ENCODE measurements around the gene MX2.
"Not testable (repeated sequence)": the region's sequence is repeated elsewhere in the genome, so short reads cannot be mapped to it uniquely, and the experiment has no call there.

The MX2 gene

DNA sequence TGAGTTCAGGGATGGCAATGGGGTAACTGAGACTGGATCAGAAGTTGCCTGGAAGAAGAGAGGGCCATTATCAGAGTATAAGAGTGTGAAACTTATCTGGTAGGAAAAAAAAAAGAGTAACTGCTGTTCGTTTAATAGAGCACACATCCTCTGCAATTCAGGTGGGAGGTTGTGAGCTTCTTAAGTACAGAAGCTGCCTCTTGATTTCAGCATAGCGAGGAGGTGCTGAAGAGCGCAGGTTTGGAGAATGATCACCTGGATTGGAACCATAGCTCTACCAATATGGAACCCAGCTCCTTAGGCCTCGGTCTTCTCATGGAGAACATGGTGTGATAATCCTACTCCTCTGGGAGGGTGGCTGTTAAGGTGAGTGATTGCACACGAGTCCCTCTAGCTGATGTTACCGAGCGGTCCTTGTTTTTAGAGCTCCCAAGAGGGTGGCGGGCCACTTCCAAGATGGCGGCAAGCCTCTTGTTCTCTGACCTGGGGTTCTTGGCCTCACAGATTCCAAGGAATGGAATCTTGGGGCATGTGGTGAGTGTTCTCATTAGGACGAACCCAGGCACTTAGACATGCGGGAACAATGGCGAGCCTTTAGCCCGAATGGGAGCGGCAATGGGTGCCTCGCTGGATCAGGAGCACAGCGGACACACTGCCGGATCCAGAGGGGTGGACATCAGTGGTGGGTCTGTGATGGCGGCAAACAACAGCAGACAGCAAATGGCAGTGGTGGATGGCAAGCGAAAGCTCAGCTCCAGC lies 60.9 kb downstream of the MX2 start:
- no peaks in the 10 kb centered on the region for H3K9me3 Mint-ChIP-seq
- H3K27ac Mint-ChIP-seq = no peak overlapping the region
- DNase-seq (no peak), ATAC-seq (no peak)
- peaks cover 47% of the 10 kb centered on the region for H3K4me1 Mint-ChIP-seq
- H3K27me3 Mint-ChIP-seq = no peaks in the 10 kb centered on the region
- no peak overlapping the region for H3K4me3 Mint-ChIP-seq
- H3K36me3 Mint-ChIP-seq (ENCODE audit: low read depth) = peaks cover 3% of the 10 kb centered on the region

DNA sequence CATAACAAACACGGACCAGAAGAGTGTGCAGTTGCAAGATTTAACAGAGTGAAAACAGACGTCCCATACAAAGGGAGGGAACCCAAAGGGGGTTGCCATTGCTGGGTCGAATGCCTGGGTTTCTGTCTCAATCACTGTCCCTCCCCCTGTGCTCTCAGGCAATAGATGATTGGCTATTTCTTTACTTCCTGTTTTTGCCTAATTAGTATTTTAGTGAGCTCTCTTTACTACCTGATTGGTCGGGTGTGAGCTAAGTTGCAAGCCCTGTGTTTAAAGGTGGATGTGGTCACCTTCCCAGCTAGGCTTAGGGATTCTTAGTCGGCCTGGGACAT lies 61.4 kb downstream of the MX2 start:
- not testable (repeated sequence) for DNase-seq; H3K9me3 Mint-ChIP-seq; ATAC-seq; H3K27ac Mint-ChIP-seq; H3K27me3 Mint-ChIP-seq; H3K36me3 Mint-ChIP-seq (ENCODE audit: low read depth); H3K4me3 Mint-ChIP-seq
- peaks cover 52% of the 10 kb centered on the region for H3K4me1 Mint-ChIP-seq

DNA sequence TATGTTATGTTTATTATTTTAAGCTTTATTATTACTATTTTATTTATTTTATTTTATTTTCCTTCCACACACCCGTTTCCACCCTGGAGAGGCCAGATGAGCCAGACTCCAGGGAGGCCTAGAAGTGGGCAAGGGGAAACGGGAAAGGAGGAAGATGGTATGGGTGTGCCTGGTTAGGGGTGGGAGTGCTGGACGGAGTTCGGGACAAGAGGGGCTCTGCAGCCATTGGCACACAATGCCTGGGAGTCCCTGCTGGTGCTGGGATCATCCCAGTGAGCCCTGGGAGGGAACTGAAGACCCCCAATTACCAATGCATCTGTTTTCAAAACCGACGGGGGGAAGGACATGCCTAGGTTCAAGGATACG lies 63.7 kb downstream of the MX2 start:
- Mint-ChIP-seq H3K27me3 (no peaks in the 10 kb centered on the region), H3K27ac (peak overlapping the region; percentile 87), H3K9me3 (no peaks in the 10 kb centered on the region), H3K4me3 (peak overlapping the region; percentile 86), H3K4me1 (peaks cover 53% of the 10 kb centered on the region), H3K36me3 (ENCODE audit: low read depth) (peaks cover 8% of the 10 kb centered on the region)
- ATAC-seq (no peak), DNase-seq (no peak)

GRCh38 chr21:41425954-41426675 lies 64.3 kb downstream of the MX2 start, which contains the start of gene MX1:
Gene MX1, plus strand, starts transcription at chr21:41426239. Its CDS starts 5,832 bp downstream, at chr21:41432071.
- H3K36me3 Mint-ChIP-seq (ENCODE audit: low read depth) = peaks cover 9% of the 10 kb centered on the region
- H3K27ac Mint-ChIP-seq = peak within 1 kb of the TSS; percentile 87
- no peaks in the 10 kb centered on the region for H3K27me3 Mint-ChIP-seq
- ATAC-seq (peak; percentile 93), DNase-seq (peak; percentile 82)
- peaks cover 51% of the 10 kb centered on the region for H3K4me1 Mint-ChIP-seq
- H3K4me3 Mint-ChIP-seq = peak within 1 kb of the TSS; percentile 86
- H3K9me3 Mint-ChIP-seq = no peaks in the 10 kb centered on the region

GRCh38 chr21:41426676-41427404 lies 65.0 kb downstream of the MX2 start:
- peak overlapping the region; percentile 49 for H3K27ac Mint-ChIP-seq
- H3K27me3 Mint-ChIP-seq = no peaks in the 10 kb centered on the region
- H3K4me1 Mint-ChIP-seq = peaks cover 48% of the 10 kb centered on the region
- peaks cover 12% of the 10 kb centered on the region for H3K36me3 Mint-ChIP-seq (ENCODE audit: low read depth)
- ATAC-seq = no peak
- peak overlapping the region; percentile 86 for H3K4me3 Mint-ChIP-seq
- DNase-seq = peak; percentile 36
- no peaks in the 10 kb centered on the region for H3K9me3 Mint-ChIP-seq

DNA sequence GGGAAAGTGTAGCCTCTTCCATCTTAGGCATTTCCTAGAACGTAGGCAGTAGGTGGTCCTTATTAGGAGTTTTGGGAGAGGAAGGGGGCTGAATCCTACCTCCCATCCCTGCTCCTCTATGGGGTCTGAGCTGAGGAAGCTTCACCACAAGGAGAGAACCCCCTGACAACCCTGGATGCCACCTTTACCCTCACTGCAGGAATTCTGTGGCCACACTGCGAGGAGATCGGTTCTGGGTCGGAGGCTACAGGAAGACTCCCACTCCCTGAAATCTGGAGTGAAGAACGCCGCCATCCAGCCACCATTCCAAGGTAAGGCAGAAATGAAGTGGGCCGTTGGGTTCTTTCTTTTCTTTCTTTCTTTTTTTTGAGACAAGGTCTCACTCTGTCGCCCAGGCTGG lies 65.7 kb downstream of the MX2 start:
- H3K36me3 Mint-ChIP-seq (ENCODE audit: low read depth) = peaks cover 20% of the 10 kb centered on the region

GRCh38 chr21:41428311-41428710 lies 66.5 kb downstream of the MX2 start:
- Mint-ChIP-seq H3K4me1 (peaks cover 47% of the 10 kb centered on the region), H3K4me3 (peak overlapping the region; percentile 86), H3K27ac (no peak overlapping the region), H3K9me3 (no peaks in the 10 kb centered on the region), H3K36me3 (ENCODE audit: low read depth) (peaks cover 26% of the 10 kb centered on the region), H3K27me3 (no peaks in the 10 kb centered on the region)
- ATAC-seq (no peak), DNase-seq (no peak)

More for the DNA sequence above, 65.7 kb downstream of the MX2 start:
- H3K27me3 Mint-ChIP-seq = no peaks in the 10 kb centered on the region
- peaks cover 49% of the 10 kb centered on the region for H3K4me1 Mint-ChIP-seq
- ATAC-seq (no peak), DNase-seq (no peak)
- H3K9me3 Mint-ChIP-seq = no peaks in the 10 kb centered on the region
- H3K4me3 Mint-ChIP-seq = peak overlapping the region; percentile 86
- H3K27ac Mint-ChIP-seq = peak overlapping the region; percentile 49

DNA sequence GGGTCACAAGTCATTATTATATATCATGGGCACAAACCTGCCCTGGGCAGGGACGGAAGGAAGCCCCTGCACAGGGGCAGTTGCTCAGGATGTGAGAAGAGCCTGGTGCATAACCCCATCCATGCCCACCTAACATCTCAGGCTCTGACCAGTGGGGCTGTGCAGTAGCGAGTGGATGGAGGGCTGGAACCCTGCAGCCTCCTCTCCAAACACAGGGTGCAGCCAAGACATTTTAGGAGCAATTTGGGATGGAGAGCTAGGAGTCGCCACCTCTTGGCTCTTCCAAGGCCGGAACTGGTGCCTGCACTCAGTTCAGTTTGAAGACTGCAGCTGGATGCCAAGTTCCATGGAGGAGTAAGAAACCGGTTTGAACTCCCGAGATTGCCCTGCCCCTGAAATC lies 67.0 kb downstream of the MX2 start:
- no peak for DNase-seq
- no peak for ATAC-seq
- Mint-ChIP-seq H3K4me1 (peaks cover 41% of the 10 kb centered on the region), H3K9me3 (no peaks in the 10 kb centered on the region), H3K27ac (no peak overlapping the region), H3K4me3 (no peak overlapping the region), H3K27me3 (no peaks in the 10 kb centered on the region), H3K36me3 (ENCODE audit: low read depth) (peaks cover 31% of the 10 kb centered on the region)

DNA sequence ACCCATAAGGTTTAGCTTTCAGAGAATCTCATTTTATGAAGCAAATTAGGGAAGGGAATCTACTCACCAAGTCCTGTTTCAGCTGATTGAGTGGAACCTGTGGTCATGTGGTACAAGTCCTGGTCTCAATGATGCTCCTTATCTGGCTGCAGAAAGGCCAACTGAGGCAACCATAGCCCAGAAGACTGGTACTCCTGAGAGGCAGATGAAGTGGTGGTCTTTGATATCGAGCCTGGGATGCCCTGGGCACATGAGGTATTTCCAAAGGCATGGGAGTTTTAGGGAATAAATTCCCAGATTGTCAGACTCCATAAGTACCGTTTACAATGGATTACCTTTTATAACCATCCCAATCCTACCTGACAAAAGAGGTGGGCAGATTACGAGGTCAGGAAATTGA lies 67.5 kb downstream of the MX2 start:
- Mint-ChIP-seq H3K27ac (no peak overlapping the region), H3K27me3 (no peaks in the 10 kb centered on the region), H3K9me3 (peaks cover 2% of the 10 kb centered on the region), H3K36me3 (ENCODE audit: low read depth) (peaks cover 36% of the 10 kb centered on the region), H3K4me3 (no peak overlapping the region), H3K4me1 (peaks cover 41% of the 10 kb centered on the region)
- no peak for DNase-seq
- ATAC-seq = no peak

DNA sequence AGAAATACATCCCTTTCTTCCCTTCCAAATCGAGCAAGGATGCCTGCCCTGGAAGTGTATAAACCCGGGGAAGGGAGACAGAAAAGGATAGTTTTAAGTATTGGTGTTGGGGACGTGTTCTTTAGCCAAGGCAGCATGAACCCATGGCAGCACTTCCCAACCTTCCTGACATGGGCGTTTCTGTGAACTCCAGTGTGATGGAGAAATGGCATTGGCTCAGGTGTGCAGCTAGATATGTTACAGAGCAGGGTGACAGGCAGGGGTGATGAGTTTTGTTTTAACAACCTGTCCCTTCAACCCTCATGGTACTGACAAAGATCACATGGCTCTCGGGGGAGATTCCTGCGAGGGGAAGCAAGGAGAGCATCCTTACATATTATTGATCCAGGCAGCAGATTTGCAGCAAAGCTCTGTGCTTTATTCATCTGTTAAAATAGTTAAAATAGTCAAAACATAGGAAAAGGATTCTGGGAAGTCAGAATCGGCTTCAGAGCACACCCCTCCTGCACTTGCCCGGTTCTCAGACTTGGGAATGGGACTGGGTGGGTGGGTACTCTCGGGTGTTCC lies 68.2 kb downstream of the MX2 start:
- Mint-ChIP-seq H3K27me3 (no peaks in the 10 kb centered on the region), H3K4me3 (no peak overlapping the region), H3K36me3 (ENCODE audit: low read depth) (peaks cover 43% of the 10 kb centered on the region), H3K27ac (no peak overlapping the region), H3K4me1 (peaks cover 38% of the 10 kb centered on the region), H3K9me3 (peaks cover 9% of the 10 kb centered on the region)
- no peak for DNase-seq
- ATAC-seq = no peak

GRCh38 chr21:41431788-41432548 lies 70.1 kb downstream of the MX2 start:
- H3K4me1 Mint-ChIP-seq = peaks cover 26% of the 10 kb centered on the region
- no peaks in the 10 kb centered on the region for H3K27me3 Mint-ChIP-seq
- DNase-seq (no peak), ATAC-seq (no peak)
- no peak overlapping the region for H3K27ac Mint-ChIP-seq
- H3K9me3 Mint-ChIP-seq = peaks cover 12% of the 10 kb centered on the region
- H3K4me3 Mint-ChIP-seq = no peak overlapping the region
- H3K36me3 Mint-ChIP-seq (ENCODE audit: low read depth) = peaks cover 61% of the 10 kb centered on the region

- DNase-seq (no peak), ATAC-seq (no peak)
- no peaks in the 10 kb centered on the region for H3K27me3 Mint-ChIP-seq
- H3K27ac Mint-ChIP-seq = no peak overlapping the region
- H3K36me3 Mint-ChIP-seq (ENCODE audit: low read depth) = peaks cover 66% of the 10 kb centered on the region
- H3K4me3 Mint-ChIP-seq = no peak overlapping the region
- peaks cover 18% of the 10 kb centered on the region for H3K4me1 Mint-ChIP-seq
- peaks cover 12% of the 10 kb centered on the region for H3K9me3 Mint-ChIP-seq
Measured at GRCh38 chr21:41432562-41433460, 71.0 kb downstream of the MX2 start.

DNA sequence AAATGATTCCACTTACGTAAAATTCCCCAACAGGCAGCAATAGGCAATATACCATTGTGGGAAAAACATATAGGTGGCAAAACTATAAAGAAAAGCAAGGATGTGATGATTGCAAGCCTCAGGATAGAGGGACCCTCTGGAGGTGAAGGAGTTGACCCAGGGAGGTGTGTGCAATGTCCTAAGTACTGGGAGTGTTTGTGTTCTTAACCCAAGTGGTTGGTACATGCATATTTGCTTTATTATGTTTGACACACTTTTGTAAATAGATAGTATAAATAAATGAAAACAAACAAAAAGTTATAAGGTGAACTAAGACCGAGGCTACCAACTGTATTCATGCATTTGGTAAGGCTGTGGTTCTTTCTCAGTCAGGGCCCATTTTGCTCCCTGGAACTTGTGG lies 71.7 kb downstream of the MX2 start:
- no peak overlapping the region for H3K27ac Mint-ChIP-seq
- ATAC-seq (no peak), DNase-seq (no peak)
- peaks cover 13% of the 10 kb centered on the region for H3K4me1 Mint-ChIP-seq
- H3K4me3 Mint-ChIP-seq = no peak overlapping the region
- H3K27me3 Mint-ChIP-seq = no peaks in the 10 kb centered on the region
- H3K36me3 Mint-ChIP-seq (ENCODE audit: low read depth) = peaks cover 69% of the 10 kb centered on the region
- peaks cover 12% of the 10 kb centered on the region for H3K9me3 Mint-ChIP-seq

Data from activated naive CD8-positive, alpha-beta T cell treated with anti-CD3 and anti-CD28 coated beads, Interleukin-2, amount 50 U/mL, for 24 hours (primary cell).